K562 (cell line): Measurements from ENCODE around the gene SLC4A2. TPM values are rescaled to one million over a fixed set of nuclear protein-coding genes. Genes with fewer than 3 reads are reported as not detected.

Source experiments
- ATF1 ChIP-seq, 2 experiments: fragments of 450-650 bp in 1 of 2; IDR thresholded peaks; 2 replicates each; pipeline ENCODE4 v1.6.1; 2016; ENCODE audit warnings: missing compliant biosample characterization in 1 of 2, missing genetic modification characterization in 1 of 2
- ATF7 ChIP-seq: fragments of 450-650 bp; IDR thresholded peaks from 2 replicates; pipeline ENCODE4 v1.7.1; 2014; ENCODE audit warnings: mild to moderate bottlenecking, moderate library complexity
- HNRNPLL ChIP-seq: fragments of 200-400 bp; formaldehyde crosslinking; IDR thresholded peaks from 2 replicates; pipeline ENCODE4 v1.6.1; 2017; ENCODE audit warnings: low read length, low read depth, mild to moderate bottlenecking; ENCODE audit not compliant: poor library complexity, severe bottlenecking
- KDM2B ChIP-seq: fragments of 250-450 bp; sonication (Bioruptor Pico); IDR thresholded peaks from 2 replicates; pipeline ENCODE4 v1.8.0; 2021; ENCODE audit warnings: mild to moderate bottlenecking, moderate library complexity
- MAFF ChIP-seq: IDR thresholded peaks from 2 replicates; pipeline ENCODE4 v1.6.1; 2012; ENCODE audit warnings: low read length, improper control_type of control experiment
- MED1 ChIP-seq: sonication (generic); formaldehyde crosslinking; IDR thresholded peaks from 2 replicates; pipeline ENCODE4 v1.8.1; 2023; ENCODE audit warnings: missing genetic modification reagents, borderline replicate concordance
- NCOR1 ChIP-seq: fragments of 450-650 bp; IDR thresholded peaks from 2 replicates; pipeline ENCODE4 v1.6.1; 2016; ENCODE audit warnings: mild to moderate bottlenecking, moderate library complexity
- NFRKB ChIP-seq: fragments of 450-650 bp; IDR thresholded peaks from 2 replicates; pipeline ENCODE4 v1.6.1; 2016; ENCODE audit warnings: low read depth
- POLR2H ChIP-seq: IDR thresholded peaks from 2 replicates; pipeline ENCODE4 v1.6.1; 2016; ENCODE audit warnings: missing genetic modification characterization, low read depth, mild to moderate bottlenecking, control low read depth, missing compliant biosample characterization, moderate library complexity
- SP1 ChIP-seq: sonication (generic); formaldehyde crosslinking; IDR thresholded peaks from 2 replicates; pipeline ENCODE4 v1.8.1; 2022; ENCODE audit warnings: mild to moderate bottlenecking, missing genetic modification reagents
- SPI1 ChIP-seq: IDR thresholded peaks from 2 replicates; pipeline ENCODE4 v1.6.1; 2011; ENCODE audit warnings: low read depth, low read length, control low read depth, borderline replicate concordance
- TAL1 ChIP-seq: fragments of 450-650 bp; IDR thresholded peaks from 2 replicates; pipeline ENCODE4 v1.6.1; 2016; ENCODE audit warnings: mild to moderate bottlenecking
- ZFX ChIP-seq: sonication (generic); formaldehyde crosslinking; IDR thresholded peaks from 2 replicates; pipeline ENCODE4 v1.8.0; 2022; ENCODE audit warnings: mild to moderate bottlenecking, missing genetic modification reagents, moderate library complexity
- ZNF124 ChIP-seq: sonication (generic); formaldehyde crosslinking; IDR thresholded peaks from 2 replicates; pipeline ENCODE4 v1.8.1; 2022; ENCODE audit warnings: missing genetic modification reagents
- ZNF184 ChIP-seq: sonication (generic); formaldehyde crosslinking; IDR thresholded peaks from 2 replicates; pipeline ENCODE4 v1.5.0; 2020; ENCODE audit warnings: missing genetic modification reagents
- polyA plus RNA-seq, 8 experiments: library from polyadenylated mRNA; depleted of rRNA in 4 of 8; stranded (reverse) in 5 of 8; unstranded in 3 of 8; fragments of >200 nt; fragmentation: Nextera tagmentation in 2 of 8; fragmentation: Illumina TruSeq in 1 of 8; extraction: Ambion mirVana in 2 of 8; extraction: Trizol in 1 of 8; gene quantifications; 2 replicates each; pipeline versions ENCODE4 v1.2.1 to v1.2.3, GENCODE V29; 2011 to 2014; ENCODE audit warnings: inconsistent platforms in 1 of 8, missing spikeins in 1 of 8
- total RNA-seq, 7 experiments: library from RNA; depleted of rRNA in 6 of 7; stranded (reverse); fragments of >200 nt in 6 of 7; fragmentation: Illumina TruSeq in 2 of 7; extraction: Trizol in 2 of 7; gene quantifications; 2 replicates each; pipeline versions ENCODE4 v1.2.1 to v1.2.3, GENCODE V29; 2011 to 2021; ENCODE audit warnings: low replicate concordance in 1 of 7
- TF ChIP-seq, protein P1 (sequence below): IDR thresholded peaks from 2 replicates; pipeline ENCODE4 v1.6.1; 2012; ENCODE audit warnings: low read depth, low read length, improper control_type of control experiment, borderline replicate concordance
- TF ChIP-seq, protein P2 (sequence below): fragments of 200-800 bp; sonication (Bioruptor generic); IDR thresholded peaks from 2 replicates; pipeline ENCODE4 v1.6.1; 2017; ENCODE audit warnings: missing genetic modification characterization, missing compliant biosample characterization
- TF ChIP-seq, protein P3 (sequence below), 2 experiments: IDR thresholded peaks; 2 replicates each; pipeline ENCODE4 v1.6.1; 2011; ENCODE audit warnings: borderline replicate concordance in 1 of 2, control low read depth in 1 of 2, low read depth in 1 of 2, low read length in 1 of 2, mild to moderate bottlenecking in 1 of 2, mixed read lengths in 1 of 2, moderate library complexity in 1 of 2; ENCODE audit not compliant: insufficient read depth in 1 of 2, insufficient read length in 1 of 2, poor library complexity in 1 of 2, severe bottlenecking in 1 of 2; ENCODE audit errors: extremely low read depth in 1 of 2
- TF ChIP-seq, protein P4 (sequence below), 2 experiments: fragments of 450-650 bp; IDR thresholded peaks; 2 replicates each; pipeline ENCODE4 v1.6.1; 2016

The SLC4A2 gene
- total and polyA plus RNA-seq, 9 of the 15 experiments (the other 6 are each of a cell fraction or from before 2014, with no cell fraction given), result 11.4 to 375 (median 130) TPM

DNA sequence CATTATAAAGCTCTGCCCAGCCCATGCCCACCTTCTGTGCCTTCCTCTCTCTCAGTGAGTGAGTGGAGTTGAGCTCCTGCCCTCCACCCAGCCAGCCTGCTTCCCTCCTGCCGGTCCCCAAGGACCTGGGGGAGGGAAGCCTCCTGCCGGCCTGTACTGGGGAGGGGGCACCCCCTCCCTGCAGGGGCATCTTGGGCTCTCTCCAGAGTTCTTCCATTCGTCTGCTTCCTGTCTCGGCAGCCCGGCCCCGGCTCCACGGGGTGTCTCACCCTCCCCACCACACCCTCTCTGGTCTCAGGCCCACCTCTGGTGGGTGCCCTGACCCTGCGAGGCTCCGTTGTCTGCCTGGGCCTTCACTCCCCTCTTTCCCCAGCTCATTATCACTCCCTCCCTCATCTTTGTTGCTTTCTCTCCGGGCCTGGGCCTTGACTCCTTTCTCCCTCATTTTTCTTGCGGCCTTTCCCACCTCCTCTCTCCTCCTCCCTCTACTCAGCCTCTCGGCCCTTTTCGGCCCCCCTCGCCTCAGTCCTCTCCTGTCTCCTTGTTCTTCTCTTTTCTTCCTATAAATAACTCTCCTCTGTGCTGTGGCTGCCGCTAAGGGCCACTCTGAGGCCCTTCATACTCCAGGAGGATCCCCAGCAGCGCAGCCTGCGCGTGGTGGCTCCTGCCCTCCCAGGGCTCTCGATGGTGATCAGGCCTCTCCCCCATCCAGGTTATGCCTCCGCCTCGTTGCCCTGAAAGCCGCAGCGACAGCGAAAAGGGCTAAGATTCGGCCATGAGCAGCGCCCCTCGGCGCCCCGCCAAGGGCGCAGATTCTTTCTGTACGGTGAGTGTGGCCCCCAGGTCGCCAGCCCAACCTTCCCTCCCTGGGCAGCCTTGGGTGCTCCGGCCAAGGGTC is 2.1 kb downstream of the SLC4A2 start (continued):
- TF ChIP-seq, protein P1, sequence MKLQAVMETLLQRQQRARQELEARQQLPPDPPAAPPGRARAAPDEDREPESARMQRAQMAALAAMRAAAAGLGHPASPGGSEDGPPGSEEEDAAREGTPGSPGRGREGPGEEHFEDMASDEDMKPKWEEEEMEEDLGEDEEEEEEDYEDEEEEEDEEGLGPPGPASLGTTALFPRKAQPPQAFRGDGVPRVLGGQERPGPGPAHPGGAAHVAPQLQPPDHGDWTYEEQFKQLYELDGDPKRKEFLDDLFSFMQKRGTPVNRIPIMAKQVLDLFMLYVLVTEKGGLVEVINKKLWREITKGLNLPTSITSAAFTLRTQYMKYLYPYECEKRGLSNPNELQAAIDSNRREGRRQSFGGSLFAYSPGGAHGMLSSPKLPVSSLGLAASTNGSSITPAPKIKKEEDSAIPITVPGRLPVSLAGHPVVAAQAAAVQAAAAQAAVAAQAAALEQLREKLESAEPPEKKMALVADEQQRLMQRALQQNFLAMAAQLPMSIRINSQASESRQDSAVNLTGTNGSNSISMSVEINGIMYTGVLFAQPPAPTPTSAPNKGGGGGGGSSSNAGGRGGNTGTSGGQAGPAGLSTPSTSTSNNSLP, result no peak
- TF ChIP-seq MAFF (no peak), SPI1 (no peak), NCOR1 (no peak), ZFX (CRISPR knock-in tag) (peak; percentile 58), HNRNPLL (peak; percentile 43), ZNF184 (no peak), TAL1 (no peak; the same call in 1 of the 2 replicates), MED1 (CRISPR knock-in tag) (no peak), SP1 (no peak), KDM2B (CRISPR knock-in tag) (peak; percentile 53; the same call in 1 of the 2 replicates), POLR2H (tag) (no peak), ZNF124 (no peak), NFRKB (no peak), ATF1 (CRISPR knock-in tag; IDR thresholded peaks at IDR 0.05) (no peak), ATF1 (tag; IDR thresholded peaks at IDR 0.05) (no peak), ATF7 (no peak)
- TF ChIP-seq, protein P2, sequence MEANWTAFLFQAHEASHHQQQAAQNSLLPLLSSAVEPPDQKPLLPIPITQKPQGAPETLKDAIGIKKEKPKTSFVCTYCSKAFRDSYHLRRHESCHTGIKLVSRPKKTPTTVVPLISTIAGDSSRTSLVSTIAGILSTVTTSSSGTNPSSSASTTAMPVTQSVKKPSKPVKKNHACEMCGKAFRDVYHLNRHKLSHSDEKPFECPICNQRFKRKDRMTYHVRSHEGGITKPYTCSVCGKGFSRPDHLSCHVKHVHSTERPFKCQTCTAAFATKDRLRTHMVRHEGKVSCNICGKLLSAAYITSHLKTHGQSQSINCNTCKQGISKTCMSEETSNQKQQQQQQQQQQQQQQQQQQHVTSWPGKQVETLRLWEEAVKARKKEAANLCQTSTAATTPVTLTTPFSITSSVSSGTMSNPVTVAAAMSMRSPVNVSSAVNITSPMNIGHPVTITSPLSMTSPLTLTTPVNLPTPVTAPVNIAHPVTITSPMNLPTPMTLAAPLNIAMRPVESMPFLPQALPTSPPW (CRISPR knock-in tag), result no peak; the same call in 1 of the 2 replicates
- TF ChIP-seq, protein P3, sequence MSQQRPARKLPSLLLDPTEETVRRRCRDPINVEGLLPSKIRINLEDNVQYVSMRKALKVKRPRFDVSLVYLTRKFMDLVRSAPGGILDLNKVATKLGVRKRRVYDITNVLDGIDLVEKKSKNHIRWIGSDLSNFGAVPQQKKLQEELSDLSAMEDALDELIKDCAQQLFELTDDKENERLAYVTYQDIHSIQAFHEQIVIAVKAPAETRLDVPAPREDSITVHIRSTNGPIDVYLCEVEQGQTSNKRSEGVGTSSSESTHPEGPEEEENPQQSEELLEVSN (IDR thresholded peaks at IDR 0.05; ENCODE audit: borderline replicate concordance in 1 of 2, extremely low read depth in 1 of 2, insufficient read depth in 1 of 2, insufficient read length in 1 of 2, low read depth in 1 of 2, low read length in 1 of 2, poor library complexity in 1 of 2, severe bottlenecking in 1 of 2), result no peak
- TF ChIP-seq, protein P4, sequence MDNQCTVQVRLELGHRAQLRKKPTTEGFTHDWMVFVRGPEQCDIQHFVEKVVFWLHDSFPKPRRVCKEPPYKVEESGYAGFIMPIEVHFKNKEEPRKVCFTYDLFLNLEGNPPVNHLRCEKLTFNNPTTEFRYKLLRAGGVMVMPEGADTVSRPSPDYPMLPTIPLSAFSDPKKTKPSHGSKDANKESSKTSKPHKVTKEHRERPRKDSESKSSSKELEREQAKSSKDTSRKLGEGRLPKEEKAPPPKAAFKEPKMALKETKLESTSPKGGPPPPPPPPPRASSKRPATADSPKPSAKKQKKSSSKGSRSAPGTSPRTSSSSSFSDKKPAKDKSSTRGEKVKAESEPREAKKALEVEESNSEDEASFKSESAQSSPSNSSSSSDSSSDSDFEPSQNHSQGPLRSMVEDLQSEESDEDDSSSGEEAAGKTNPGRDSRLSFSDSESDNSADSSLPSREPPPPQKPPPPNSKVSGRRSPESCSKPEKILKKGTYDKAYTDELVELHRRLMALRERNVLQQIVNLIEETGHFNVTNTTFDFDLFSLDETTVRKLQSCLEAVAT (IDR thresholded peaks at IDR 0.05), result peak in 1 of 2 experiments; percentile 52; a peak in 1 of 4 replicates
